NAMALWA (cell line): ENCODE measurements around the gene SLC39A13.
A peak's percentile ranks its signal among the peaks of the same experiment; 100 is the strongest.

Experiments
- DNase-seq: peaks from one replicate; pipeline ENCODE4 v3.0.0-alpha.2; 2015; ENCODE audit warnings: low spot score

SLC39A13 gene

GRCh38 chr11:47431356-47432083 lies 23.1 kb downstream of the SLC39A13 start:
- DNase-seq = no peak

GRCh38 chr11:47433157-47433556 lies 24.8 kb downstream of the SLC39A13 start:
- DNase-seq = no peak

- no peak for DNase-seq
Measured at GRCh38 chr11:47434011-47434786, 25.8 kb downstream of the SLC39A13 start.

GRCh38 chr11:47435687-47436086 lies 27.3 kb downstream of the SLC39A13 start:
- no peak for DNase-seq

- no peak for DNase-seq
Measured at GRCh38 chr11:47436726-47437125, 28.3 kb downstream of the SLC39A13 start.

GRCh38 chr11:47437218-47437745 lies 28.9 kb downstream of the SLC39A13 start:
- DNase-seq = no peak

GRCh38 chr11:47437746-47438418 lies 29.5 kb downstream of the SLC39A13 start:
- no peak for DNase-seq

- no peak for DNase-seq
Measured at GRCh38 chr11:47438721-47439120, 30.3 kb downstream of the SLC39A13 start.

- DNase-seq = no peak
Measured at GRCh38 chr11:47440054-47440476, 31.7 kb downstream of the SLC39A13 start.

- DNase-seq = no peak
Measured at GRCh38 chr11:47441421-47441820, 33.0 kb downstream of the SLC39A13 start.

GRCh38 chr11:47442514-47442913 lies 34.1 kb downstream of the SLC39A13 start:
- no peak for DNase-seq

- DNase-seq = peak; percentile 56
Measured at GRCh38 chr11:47443028-47443700, 34.8 kb downstream of the SLC39A13 start.

GRCh38 chr11:47443817-47444216 lies 35.4 kb downstream of the SLC39A13 start:
- no peak for DNase-seq

- DNase-seq = no peak
Measured at GRCh38 chr11:47445840-47446239, 37.5 kb downstream of the SLC39A13 start.

- no peak for DNase-seq
Measured at GRCh38 chr11:47446833-47447232, 38.4 kb downstream of the SLC39A13 start.

- DNase-seq = no peak
Measured at GRCh38 chr11:47447906-47448305, 39.5 kb downstream of the SLC39A13 start.

GRCh38 chr11:47448566-47449427 lies 40.4 kb downstream of the SLC39A13 start, which contains the start of gene RAPSN:
RAPSN (minus strand) TSS chr11:47449136; CDS start chr11:47448964, 172 bp downstream.
- no peak for DNase-seq

GRCh38 chr11:47449541-47449940 lies 41.2 kb downstream of the SLC39A13 start:
- DNase-seq = no peak

GRCh38 chr11:47451436-47451835 lies 43.0 kb downstream of the SLC39A13 start:
- DNase-seq = no peak

GRCh38 chr11:47451990-47452389 lies 43.6 kb downstream of the SLC39A13 start:
- DNase-seq = no peak

GRCh38 chr11:47453365-47453764 lies 45.0 kb downstream of the SLC39A13 start:
- DNase-seq = peak; percentile 47
